AG09319 (cell line): ENCODE results near the gene LRRC27.

Source experiments
- DNase-seq: peaks from one replicate; pipeline ENCODE4 v3.0.0-alpha.2; 2010; ENCODE audit warnings: low read depth; ENCODE audit errors: extremely low read depth
- CTCF ChIP-seq: IDR thresholded peaks from 2 replicates; pipeline ENCODE4 v1.5.1; 2011; ENCODE audit warnings: low read depth, mild to moderate bottlenecking, inconsistent platforms, low read length, moderate library complexity

LRRC27 gene

GRCh38 chr10:132297526-132297925 is 34.5 kb upstream of the LRRC27 start:
- TF ChIP-seq CTCF: no peak
- no peak for DNase-seq

GRCh38 chr10:132298038-132298881 is 33.7 kb upstream of the LRRC27 start:
- no peak for DNase-seq
- TF ChIP-seq CTCF: no peak

GRCh38 chr10:132299371-132300336 is 32.3 kb upstream of the LRRC27 start:
- TF ChIP-seq CTCF: no peak
- DNase-seq: no peak

GRCh38 chr10:132300582-132300981 is 31.4 kb upstream of the LRRC27 start:
- no peak for DNase-seq
- no peak for TF ChIP-seq CTCF

GRCh38 chr10:132301371-132302330 is 30.3 kb upstream of the LRRC27 start:
- no peak for TF ChIP-seq CTCF
- no peak for DNase-seq

GRCh38 chr10:132302421-132303310 is 29.3 kb upstream of the LRRC27 start:
- TF ChIP-seq CTCF: no peak
- no peak for DNase-seq
